Measurements from ENCODE around the gene BANF1.
"Not testable (repeated sequence)": the region's sequence is repeated elsewhere in the genome, so short reads cannot be mapped to it uniquely, and the experiment has no call there.

The BANF1 gene

DNA sequence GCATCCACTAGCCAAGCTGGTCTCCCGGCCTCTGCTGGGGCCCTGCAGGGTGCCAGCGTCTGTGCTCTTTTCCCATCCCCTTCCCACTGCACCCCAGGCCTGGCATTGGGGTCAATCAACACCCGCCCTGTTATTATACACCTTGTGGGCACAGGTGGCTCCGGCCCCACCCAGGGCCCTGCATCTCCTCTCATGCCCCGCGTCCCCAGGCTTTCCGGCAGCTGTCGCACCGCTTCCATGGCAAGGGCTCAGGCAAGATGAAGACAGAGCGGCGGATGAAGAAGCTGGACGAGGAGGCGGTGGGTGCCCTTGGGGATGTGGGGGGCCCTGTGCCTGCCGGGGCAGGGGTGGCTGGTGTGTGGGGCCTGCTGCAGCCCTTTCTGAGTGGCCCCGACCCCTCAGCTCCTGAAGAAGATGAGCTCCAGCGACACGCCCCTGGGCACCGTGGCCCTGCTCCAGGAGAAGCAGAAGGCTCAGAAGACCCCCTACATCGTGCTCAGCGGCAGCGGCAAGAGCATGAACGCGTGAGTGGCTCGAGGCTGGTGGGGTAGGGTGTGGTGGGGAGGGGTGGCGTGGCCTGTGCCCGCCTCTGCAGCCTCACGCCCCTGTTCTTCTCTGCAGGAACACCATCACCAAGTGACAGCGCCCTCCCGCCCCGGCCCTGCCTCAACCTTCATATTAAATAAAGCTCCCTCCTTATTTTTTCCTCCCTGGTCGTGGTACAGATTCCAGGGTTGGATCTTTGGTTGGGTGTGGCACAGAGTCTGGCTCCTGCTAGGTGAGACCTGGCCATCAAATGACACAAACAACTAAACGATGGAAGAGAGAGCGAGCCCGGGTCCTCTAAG lies 23.7 kb upstream of the BANF1 start:
- no peak for DNase-seq

DNA sequence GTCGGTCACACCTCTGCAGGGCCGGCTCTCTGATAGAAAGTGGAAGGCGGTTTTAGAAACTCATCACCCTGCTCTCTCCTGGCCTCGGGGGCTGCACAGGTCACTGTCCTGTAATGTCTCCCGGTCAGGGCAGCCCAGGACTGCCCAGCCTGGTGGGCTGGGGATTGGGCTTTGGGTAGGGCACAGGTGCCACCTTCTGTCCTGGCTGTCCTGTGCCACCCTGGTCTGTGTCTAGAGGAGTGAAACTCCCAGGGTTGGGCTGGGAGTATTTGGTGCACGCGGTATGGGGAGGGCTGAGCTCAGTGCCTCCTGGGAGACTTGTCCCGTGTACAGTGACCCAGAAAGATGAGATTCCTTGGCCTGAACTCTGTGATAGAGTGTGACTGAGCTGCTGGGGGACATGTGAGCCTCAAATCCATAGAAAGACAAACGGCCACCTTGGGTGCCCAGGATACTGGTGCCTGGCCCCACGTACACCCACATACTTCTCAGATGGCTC lies 23.0 kb upstream of the BANF1 start:
- no peak for DNase-seq

DNA sequence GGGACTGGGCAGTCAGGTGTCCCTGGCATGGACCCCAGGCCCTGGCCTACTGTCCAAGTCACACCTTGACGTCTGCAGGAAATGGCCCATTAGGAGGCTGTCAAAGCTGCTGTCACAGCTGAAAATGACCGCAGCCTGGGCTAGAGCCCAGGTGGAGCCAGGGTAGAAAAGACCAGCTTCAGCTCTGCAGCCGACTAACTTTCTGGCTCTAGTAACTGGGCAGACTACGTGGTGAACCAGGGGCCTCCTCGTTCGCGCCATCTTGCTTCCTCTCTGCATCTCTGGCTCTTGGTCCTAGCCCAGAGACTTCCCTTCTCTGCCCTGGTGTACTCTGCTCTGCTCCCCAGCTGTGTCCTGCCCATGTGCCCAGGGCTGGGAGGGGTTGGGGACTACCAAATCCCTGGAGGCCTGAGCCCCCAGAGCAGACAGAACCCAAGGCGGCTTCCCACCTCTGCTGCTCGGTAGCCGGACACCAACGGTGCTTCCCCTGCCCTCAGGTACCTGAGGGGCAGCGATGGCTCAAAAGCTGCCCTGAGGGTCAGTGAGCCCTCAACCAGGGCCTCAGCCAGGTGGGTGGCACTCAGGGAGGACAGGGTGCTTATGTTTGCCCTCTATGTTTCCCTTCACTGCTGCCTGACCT lies 21.1 kb upstream of the BANF1 start:
- DNase-seq: no peak

DNA sequence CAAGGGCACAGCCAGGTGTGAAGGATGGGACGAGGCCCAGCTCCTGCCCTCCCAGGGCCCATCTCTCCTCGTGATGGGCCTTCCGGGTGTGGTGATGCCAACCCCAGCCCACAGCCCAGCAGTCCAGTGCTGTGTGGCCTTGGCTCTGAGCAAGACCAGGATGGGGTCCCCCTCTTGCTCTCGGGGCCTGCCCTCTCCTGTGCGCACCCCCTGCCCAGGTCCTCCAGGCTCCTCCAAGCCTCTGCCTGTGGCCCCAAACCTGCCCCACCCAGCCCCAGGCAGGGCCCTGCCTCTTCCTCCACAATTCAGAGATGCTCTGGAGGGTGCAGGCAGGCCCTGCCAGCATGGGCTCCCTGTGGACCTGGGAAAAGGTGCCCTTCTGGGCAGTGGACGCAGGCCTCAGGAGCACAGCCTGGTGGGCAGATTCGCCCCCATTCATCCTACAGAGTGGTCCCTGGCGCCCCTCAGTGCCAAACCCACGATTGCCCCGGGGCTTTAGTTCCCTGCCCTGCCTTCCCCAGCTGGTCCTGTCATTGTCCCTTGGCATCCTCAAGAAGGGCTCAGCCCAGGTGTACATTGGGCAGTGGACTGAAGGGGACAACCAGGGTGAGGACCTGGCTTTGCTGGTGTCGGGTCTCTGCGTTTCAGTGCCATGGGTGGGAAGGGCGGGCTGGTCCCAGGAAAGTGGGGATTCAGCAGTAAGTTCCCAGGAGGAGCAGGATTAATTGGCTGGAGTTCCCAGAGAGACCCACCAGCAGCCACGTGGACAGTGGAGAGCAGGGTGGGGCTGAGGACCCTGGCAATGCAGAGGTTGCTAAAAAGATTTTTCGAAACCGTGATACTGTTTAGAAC lies 20.1 kb upstream of the BANF1 start:
- DNase-seq: no peak

DNA sequence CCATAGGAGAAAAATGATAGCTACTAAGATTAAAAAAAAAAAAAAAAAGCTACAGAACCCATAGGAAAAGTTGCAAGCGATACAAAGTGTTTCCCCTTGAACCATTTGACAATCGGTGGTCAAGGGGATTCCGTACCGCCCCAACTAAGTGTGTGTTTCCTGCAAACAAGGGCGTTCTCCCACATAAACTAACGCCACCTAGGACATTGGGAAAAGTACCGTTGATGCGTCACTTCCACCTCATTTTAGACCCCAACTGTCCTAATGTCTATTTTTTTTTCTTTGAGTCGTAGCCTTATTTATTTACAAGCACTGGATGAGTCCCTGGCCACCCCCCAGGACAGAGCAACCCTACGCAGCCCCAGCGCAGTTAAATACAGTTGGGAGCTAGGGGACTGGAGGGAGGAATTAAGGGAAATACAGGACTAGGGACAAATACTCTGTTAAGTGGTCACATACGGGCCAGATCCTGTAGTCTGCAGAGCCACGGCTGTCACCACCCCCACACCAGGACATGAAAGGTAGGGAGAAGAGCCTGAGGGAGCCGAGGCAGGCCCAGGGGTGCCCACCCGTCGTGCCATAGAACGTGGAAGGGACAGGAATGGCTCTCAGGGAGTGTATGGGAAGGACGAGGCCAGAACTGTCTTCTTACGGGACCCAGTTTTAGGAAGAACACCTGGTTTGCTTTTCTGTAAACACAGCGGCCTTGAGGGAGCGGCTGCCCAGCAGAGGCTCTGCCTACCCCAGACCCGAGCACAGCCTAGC lies 19.3 kb upstream of the BANF1 start:
- no peak for DNase-seq

DNA sequence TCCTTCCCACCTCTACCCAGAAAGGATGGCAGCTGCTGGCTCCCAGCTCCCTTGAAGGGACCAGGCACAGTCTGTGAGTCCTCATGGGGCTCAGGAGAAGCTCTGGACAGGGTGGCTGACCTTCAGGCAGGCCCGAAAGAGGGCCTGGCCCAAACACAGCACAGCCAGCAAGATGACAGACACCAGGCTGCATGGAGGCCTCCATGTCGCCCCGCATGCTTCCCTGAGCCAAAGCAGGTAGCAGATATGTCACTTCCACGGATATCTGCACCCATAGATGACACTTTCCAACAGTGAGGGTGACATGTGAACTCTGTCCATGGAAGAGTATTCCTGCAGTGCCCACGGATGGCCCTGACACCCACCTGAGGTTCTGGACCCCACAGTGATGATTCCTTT lies 18.7 kb upstream of the BANF1 start:
- DNase-seq: no peak

DNA sequence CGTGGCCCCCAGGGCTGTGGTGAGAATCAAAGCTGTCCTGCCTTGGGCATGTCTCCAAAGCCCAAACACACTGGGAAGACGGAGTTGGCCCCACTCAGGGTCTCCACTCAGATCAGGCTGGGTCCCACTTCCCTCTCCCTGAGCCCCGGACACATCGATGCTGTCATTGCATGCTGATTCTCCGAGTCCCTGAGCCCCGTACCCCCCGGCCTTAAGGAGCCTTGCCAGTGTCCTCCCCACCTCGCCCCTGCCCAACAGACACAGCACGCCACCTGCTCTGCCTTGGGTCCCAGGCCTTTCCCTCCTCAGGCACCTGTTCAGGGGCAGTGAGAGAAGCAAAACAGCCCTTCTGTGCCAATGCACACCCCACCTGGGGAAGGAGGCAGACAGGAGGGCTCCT lies 15.0 kb upstream of the BANF1 start:
- DNase-seq: no peak

DNA sequence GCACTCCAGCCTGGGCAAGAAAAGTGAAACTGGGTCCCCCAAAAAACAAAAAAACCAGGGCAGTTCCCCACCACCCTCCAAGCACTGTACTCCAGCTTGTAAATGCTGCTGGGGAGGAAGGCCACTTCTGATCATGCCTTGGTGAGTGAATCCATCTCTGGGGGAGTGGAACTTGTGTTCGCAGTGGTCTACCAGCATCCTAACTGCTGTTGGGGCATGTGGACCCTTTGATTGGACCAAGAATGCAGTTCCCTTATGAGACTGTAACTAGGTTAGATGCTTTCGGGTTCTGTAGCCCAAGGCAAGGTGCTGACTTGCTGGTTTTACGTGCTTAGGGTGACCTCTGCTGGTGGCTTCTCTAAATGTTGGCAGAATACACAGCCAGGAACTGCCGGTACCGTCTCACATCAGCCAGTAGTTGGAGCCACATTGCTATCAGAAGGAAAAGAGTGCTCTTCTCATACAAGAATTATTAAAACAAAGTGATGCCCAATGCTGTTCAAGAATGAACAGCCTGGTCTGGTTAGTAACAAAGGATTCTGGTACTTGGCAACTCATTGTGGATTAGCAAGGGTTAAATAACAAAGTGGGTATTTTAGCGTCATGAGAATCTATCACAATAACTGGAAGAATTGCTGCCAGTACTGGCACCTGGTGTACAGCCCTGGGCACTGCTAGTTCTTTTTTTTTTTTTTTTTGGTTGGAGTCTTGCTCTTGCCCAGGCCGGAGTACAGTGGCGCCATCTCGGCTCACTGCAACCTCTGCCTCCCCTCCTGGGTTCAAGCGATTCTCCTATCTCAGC lies 13.3 kb upstream of the BANF1 start:
- peak; percentile 96 for DNase-seq

DNA sequence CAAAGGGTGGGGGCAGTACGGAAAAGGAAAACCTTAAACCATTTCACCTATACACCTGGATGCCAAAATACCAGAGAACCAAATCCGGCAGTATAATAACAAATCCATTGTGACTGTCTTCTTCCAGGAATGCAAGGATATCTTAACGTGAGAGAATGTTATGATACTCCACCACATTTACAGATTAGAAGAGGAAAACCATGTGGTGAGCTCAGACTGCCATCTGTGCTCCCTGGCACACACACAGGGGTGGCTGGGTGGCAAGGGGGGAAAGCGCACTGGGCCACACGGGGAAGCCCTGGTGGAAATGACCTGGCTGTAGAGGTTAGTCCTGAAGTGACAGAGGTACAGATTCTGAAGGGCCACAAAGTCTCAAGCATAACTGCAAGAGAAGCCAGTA lies 10.2 kb upstream of the BANF1 start:
- DNase-seq: no peak

DNA sequence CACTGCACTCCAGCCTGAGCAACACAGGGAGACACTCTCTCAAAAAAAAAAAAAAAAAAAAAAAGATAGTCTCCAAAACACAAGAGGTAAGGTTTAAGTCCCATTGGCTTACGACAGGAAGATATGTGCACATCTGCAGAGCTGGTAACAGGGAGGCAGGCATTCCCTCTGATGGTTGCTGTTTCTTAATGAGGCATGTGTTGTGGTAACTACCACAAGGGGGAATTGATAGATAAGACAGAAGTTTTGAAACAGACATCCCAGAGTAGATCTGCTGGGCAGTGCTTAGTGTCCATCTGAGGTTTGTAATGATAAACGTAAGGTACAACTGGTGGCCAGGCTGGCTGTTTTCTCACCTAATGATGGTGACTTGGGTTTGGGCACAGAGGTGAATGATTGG lies 5.0 kb upstream of the BANF1 start:
- peak; percentile 79 for DNase-seq

DNA sequence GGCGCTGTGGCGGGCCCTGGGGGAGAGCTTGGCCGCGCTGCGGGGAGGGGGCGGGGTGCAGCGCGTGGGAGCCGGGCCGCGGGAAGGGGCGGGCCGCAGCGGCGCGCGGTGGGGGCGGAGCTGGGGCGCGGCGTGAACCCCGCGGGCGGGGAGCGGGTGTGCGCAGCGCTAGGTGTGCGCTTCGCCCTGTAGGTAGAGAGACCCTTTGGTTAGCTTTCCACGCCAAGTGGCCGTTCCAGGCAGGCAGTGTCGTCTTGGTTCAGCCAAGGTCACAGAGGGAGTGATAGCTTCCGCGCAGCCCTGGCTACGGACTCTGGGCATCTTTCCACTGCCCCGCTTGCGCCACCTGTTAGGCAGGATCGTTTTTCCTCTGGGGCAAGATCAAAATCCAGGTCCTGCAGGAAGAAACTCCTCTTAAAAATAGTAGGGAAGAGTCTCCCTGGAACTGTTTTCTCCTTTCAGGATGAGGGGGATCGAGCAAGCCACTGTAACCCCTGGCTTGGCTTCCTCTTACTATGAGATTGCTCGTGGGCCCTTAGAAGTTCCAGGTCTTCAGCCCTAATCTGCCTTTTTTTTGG lies 434 bp downstream of the BANF1 start:
- DNase-seq: peak; percentile 53

DNA sequence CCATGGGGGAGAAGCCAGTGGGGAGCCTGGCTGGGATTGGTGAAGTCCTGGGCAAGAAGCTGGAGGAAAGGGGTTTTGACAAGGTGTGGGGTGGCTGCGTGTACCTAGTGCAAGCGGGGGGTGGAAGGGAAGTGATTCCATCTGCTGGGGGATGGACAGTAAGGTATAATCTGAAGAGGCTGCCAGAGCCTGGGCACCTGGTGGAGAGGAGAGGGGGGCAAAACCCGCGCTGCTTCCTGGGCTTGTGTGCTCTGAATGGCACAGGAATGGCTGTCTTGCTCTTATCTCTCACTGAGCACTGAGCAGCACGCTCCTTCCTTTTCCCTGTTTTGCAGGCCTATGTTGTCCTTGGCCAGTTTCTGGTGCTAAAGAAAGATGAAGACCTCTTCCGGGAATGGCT lies 988 bp downstream of the BANF1 start:
- no peak for DNase-seq

DNA sequence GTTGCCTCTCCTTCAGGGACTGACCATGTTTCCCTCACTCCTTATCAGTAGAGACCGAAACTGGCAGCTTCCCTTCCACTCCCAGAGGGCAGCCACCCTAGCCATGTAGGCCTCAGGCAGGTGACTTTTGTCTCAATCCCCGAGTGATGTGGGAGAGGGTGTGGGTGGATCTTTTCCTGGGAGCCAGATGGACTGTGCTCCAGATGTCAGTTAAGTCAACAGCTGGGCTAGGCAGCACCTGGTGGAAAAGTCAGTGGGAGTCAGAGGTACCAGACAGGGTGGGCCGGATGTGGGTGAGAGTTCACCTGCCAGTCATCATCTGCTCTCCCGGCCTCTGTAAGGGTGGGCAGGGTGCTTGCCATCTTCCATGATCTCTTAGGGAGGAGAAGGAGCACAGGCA lies 1.9 kb downstream of the BANF1 start:
- peak; percentile 22 for DNase-seq

DNA sequence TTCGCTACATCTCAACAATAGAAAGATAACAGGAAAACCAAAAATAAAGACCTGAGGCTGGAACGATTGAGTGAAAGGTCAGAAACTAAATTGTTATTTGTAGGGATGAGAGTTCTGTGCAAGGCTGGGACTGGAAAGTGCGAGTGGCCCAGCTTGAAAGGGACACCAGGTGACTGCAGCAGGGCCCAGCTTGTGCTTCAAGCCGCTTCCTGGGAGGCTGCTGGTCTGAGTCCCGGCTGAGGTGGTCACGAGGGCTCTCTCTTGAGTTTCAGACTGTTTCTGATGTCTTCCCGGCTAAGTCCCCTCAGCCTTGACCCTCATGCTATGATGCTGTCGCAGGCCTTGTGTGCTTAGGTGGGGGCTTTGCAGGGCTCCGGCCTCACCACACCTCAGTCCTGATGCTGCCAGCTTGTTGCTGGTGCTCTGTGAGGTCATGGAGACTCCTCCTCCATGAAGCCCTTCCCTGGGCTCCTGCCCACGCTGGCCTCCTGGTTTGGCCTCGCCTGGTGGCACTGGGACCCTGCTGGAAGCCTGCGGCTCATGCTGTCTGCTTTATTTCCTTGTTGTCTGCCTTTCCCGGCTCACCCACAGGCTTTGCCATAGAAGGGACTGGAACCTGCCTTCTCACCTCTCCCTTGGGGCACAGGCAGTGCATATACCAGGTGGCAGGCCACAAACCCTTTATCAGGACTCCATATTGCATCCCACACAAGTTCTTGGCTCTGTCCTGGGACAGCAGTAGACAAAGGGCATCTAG lies 4.0 kb downstream of the BANF1 start:
- DNase-seq: no peak

DNA sequence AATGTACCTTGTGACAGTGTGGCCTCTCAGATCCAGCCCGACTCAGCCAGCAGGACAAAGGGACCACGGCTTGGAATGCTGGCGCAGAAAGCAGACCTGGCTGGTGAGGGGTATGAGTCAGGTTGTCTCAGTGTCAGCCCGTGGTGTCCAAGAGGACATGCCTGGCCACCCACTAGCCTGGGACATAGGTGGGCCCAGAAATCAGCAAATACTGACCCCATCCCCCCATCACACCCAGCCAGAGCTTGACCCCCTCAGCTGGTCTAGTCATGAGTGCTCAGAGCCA lies 4.5 kb downstream of the BANF1 start:
- DNase-seq: no peak

DNA sequence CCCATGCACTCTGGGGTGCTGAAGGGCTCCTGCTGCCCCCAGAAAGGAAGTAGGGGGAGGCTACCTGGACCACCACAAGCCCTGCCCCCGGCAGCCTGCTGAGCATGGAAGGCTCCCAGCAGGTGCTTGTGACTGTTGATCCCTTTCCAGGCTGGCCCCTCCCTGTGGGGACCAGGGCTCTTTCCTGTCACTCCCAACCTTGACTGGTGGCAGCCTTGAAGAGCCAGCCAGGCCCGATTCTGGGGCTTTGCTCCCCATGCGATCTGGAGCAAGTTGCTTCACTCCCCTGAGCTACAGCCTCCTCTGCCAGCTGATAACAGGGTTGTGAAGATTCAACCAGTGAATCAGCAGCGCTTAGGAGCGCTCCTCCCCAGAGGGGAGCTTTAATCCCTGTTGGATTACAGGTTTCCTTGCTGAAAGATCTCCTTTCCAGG lies 4.9 kb downstream of the BANF1 start:
- peak; percentile 31 for DNase-seq

DNA sequence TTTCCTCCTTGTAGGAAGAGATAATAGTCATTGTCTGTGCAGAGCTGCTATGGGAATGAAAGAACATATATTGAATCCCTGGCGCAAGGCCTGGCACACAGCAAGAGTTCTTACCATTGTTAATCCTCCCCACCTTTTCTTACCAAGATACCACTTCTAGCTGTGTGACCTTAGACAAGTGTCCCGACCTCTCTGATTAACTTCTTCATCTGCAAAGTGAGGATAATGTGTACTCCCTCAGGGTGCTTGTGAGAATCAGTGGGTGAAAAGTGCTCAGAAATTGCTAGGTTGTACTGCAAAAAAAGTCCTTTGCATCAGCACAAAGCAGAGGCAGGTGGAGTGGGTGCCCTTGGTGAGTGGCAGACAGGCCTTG lies 5.8 kb downstream of the BANF1 start:
- no peak for DNase-seq

DNA sequence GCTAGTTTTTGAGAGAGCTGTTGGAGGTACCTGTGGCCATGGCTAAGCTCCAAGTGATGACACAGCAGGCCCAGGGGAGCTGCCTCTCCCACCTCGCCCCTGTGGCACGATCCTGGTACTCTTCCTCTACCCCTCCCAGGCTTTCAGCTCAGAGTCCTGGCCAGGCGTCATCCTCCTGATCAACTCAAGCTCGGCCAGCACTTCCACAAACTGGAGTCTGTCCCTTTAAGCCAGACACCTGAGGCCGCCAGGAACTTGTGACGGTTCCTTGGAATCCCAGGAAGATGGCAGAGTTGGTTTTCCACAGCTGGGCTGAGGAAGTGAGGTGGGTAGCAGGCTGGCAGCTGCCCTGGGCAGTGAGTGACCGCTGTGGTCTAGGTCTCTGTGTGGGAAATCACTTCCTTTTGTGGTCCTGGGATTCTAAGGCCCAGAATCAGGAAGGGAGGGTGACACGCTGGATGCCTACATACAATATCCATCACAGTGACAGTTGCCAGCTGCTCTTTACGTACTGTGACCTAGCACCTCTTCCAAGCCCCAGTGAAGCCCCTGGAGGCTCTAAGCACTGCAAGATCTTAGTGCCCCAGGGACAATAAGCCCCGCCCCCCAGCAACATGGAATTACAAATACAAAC lies 6.3 kb downstream of the BANF1 start:
- DNase-seq: no peak

DNA sequence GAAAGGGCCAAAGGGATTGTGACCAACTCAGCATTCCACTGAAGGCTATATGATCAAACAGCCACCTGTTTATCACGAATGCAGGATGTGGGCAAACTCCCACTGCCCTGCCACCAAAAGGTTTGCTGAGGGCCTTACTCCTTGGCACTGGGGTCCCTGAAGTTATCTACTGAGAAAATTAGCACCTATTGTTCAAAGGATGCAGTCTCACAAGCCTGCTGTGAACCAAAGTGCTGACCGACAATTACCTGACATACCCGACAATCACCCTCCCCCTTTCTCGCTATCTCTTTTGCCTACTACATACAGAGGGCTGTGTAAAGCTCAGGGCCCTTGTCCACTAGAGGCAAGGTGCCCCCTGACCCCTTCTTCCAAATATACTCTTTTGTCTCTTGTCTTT lies 7.7 kb downstream of the BANF1 start:
- DNase-seq: not testable (repeated sequence)

DNA sequence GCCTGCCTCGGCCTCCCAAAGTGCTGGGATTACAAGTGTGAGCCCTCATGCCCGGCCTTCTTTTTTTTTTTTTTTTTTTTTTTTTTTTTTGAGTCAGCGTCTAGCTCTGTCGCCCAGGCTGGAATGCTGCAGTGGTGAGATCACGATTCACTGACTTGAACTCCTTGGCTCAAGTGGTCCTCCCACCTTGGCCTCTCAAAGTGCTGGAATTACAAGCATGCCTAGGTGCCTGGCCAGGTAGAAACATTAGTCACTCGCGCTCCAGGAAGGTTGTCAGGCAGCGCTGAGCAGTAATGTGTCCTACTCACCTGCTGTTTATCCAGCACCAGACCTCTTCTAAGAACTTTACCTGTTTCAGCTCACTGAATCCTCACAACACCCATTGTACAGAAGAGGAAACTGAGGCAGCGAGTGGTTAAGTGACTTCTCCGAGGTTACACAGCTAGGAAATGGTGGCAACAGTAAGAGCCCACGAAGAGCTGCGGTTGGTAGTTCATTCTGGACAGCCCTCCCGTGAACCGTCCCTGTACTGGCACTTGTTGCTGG lies 9.0 kb downstream of the BANF1 start:
- DNase-seq: no peak

Data from hematopoietic multipotent progenitor cell treated with erythropoietin and hydrocortisone succinate and interleukin-3 and kit ligand, for 8 days (in vitro differentiated cells).